GM21423 (cell line): ENCODE data around the gene PFKL.

Experiments used
- ATAC-seq: cut with Tn5 transposase; IDR thresholded peaks from one replicate; pipeline ENCODE4 v1.9.1; 2021; ENCODE audit warnings: mild to moderate bottlenecking, moderate library complexity; ENCODE audit not compliant: unreplicated experiment

The PFKL gene

GRCh38 chr21:44325386-44326271 is 25.8 kb downstream of the PFKL start:
- ATAC-seq: no peak

- ATAC-seq: no peak
Measured at GRCh38 chr21:44326272-44326647, 26.4 kb downstream of the PFKL start.

DNA sequence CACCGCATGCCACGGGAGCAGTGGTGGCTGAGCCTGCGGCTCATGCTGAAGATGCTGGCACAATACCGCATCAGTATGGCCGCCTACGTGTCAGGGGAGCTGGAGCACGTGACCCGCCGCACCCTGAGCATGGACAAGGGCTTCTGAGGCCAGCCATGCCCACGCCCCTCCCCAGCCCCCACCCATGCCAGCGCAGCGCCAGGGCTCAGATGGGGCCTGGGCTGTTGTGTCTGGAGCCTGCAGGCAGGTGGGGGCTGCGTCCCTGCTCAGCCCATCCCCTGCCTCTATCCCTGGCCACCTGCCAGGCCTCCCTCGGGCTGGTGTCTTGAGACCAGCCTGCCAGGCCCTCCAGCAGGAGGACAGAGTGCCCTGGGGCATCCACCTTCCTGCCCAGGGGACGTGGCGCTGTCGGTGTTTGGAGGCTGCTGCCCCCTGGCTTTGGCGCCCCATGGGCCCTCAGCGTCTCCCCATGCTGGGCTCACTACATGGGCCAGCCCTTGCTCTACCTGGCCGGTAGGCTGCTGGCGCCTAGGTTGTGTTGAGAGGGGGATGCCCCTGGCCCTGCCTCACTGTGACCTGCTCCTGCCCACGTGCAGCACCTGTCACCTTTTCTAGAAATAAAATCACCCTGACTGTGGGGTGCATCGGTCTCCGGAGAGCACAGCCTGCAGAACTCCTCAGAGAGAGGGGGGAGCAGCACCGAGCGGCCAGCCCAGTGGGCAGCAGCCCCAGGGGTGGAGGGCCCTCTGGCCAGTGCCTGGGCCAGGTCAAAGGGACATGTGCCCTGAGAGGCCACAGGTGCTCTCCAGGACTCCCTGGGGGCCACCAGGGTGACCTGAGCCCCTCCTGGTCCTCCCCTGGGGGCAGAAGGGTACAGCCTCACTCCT is 27.1 kb downstream of the PFKL start:
- ATAC-seq: no peak

GRCh38 chr21:44327603-44327974 is 27.7 kb downstream of the PFKL start:
- ATAC-seq: no peak

GRCh38 chr21:44328242-44328895 is 28.5 kb downstream of the PFKL start:
- ATAC-seq: no peak

DNA sequence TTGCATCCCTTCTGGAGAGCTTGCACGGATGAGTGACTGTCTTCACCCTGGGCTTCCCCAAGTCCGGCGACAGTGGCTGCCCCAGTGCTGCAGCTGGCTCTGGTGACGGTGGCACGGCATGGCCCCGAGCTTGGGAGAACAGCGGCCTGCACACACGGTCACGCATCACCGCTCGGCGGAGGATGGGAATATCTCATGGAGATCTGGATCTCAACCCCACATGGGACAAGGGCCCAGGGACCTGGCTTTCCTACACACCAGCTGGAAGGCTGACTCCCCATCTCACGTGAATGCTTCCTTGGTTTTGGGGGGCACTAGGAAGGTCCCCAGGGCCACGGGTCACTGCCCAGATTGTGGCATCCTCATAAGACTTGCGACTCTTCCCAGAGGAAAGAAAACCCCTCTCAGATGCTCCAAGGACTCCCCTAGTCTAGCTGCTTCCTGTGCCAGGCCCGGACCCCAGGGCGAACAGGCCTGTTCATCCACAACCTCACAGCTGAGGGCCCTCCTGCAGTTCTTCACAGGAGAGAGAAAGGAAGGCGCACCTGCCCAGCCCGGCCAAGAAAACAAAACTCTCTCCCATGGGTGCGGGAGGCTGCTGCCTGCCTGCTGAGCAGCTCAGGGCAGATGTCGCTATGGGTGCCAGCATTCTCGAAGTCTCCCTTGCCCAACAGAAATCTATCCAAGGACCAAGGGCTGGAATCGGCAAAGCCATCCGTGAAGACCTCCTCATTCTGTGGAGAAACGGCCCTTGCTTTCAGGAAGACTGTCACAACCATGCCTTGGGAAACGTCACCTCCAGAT is 29.4 kb downstream of the PFKL start:
- ATAC-seq: no peak

- no peak for ATAC-seq
Measured at GRCh38 chr21:44329971-44330681, 30.3 kb downstream of the PFKL start.

DNA sequence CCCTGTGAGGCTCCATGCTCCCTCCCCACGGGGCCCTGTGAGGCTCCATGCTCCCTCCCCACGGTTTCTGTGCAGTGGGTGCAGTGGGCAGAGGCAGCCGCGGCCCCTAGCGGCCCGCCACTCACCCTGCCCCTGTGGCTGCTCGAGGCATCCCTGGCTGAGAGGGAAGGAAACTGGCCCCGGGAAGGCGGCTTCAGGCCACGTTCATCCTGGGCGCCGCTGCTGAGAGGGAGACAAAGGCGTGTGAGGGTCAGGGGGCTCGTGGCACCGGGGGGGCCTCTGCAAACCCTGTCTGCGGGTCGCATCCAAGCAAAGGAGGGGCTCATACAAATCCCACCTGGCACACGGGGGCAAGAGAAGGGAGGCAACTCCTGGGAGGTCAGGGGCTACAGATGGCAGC is 30.8 kb downstream of the PFKL start:
- no peak for ATAC-seq

- no peak for ATAC-seq
Measured at GRCh38 chr21:44331209-44331608, 31.4 kb downstream of the PFKL start.

DNA sequence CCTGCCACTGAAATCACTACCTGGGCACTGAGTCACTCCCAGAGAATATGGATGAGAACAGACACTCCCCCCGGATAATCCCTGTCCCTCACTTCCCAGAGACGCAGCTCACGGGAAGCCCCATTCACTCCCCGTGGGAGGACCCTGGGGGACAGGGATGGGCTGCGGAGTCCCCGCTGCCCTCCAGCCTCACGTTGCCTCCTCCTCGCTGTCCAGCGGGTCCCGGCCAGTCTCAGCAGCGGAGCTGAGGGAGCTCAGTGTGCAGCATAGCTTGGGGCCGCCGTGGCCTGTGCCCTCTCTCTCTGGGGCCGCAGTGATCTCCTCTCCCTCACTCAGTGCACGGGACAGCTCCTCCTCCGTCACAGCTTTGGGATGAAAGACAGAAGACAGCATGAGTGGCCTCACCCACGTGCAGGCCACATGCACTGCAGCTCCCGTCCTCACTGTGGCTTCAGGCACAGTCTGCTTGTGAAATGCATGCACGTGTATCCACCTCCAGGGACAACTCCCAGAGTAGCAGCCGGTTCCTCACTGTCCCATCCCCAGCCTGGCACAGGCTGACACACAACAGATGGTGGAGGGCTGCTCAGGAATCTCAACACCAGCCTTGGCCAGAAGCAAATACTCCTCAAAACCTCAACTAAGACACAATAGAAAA is 31.9 kb downstream of the PFKL start:
- ATAC-seq: no peak

DNA sequence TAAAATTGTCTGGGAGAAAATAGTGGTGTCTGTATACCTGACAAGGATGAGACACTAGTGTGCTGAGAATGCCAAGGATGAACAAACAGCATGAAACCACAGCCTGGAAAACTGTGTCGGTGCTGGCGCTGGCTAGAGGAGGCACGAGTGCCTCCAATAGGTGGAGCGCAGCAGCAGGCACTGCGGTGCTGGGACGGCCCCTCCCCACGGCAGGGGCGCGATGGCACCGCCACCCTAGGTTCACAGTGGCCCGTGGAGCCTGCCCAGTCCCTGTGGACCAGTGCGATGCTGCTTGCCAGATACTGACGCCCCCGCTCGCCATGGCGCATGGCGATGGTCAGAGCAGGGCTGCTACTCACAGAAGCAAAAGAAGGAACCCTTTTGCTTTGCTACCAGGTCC is 32.5 kb downstream of the PFKL start:
- no peak for ATAC-seq

DNA sequence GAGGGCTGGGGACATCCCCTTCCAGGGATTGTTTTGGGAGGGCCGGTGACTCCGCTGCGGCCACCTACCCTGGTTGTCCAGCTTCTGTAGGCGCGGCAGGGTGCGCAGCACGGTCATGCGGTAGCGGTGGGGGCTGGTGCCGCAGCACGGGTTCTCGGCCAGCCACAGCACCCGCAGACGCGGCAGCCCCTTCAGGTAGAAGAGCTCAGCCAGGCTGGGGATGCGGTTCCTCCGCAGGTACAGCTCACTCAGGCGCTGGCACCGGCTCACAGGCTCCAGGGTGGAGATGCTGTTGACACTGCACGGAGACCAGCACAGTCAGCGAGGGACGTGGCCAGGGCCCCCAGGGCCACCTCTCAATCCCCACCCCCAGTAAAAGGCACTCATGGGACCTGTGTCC is 33.1 kb downstream of the PFKL start:
- no peak for ATAC-seq

- ATAC-seq: no peak
Measured at GRCh38 chr21:44333509-44334328, 33.9 kb downstream of the PFKL start.

GRCh38 chr21:44334329-44335030 is 34.6 kb downstream of the PFKL start:
- no peak for ATAC-seq

GRCh38 chr21:44335266-44336059 is 35.6 kb downstream of the PFKL start:
- ATAC-seq: no peak

DNA sequence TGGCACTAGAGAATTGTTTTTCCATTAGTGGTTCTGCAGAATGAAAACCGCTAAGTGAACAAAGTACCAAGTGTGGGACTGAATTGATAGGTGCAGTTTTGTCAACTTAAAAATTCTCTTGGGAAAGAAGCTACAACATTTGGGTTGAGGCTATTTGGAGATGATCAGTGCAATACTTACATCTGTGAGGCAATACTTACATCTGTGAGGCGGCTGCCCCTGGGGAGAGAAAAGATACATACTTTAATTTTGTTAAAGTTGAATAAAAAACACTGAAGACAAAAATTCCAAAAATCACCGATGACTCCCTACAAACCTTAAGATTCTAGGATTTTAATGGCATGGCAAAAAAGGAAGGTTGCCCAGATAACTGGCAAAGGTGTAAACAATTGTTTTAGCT is 37.6 kb downstream of the PFKL start:
- ATAC-seq: no peak
